Measurements from ENCODE around the gene NRP1.
A peak's percentile ranks its signal among the peaks of the same experiment; 100 is the strongest.

The NRP1 gene

DNA sequence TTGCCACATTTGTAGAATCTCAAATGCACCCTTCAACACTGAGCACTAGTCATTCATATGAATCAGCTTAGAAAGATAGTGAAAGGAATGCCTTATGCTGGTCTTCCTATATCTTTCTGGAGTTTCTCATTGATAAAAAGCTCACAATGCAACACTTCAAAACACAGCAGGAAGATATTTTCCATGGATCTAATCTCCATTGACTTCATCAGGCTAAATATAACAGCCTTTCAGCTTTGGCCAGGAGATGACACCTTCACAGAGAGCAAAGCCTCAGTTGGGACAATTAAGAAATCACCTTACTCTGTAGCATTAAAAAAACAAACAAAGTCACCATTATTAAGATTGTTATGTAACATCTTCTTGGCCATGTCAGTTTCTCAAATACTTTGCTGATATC lies 6.7 kb downstream of the NRP1 start:
- TF ChIP-seq TOX (CRISPR knock-in tag; IDR thresholded peaks at IDR 0.05; ENCODE audit: borderline replicate concordance) (no peak), SNAI2 (CRISPR knock-in tag; IDR thresholded peaks at IDR 0.05) (no peak), OSR1 (CRISPR knock-in tag; IDR thresholded peaks at IDR 0.05) (no peak), ZFP3 (CRISPR knock-in tag; IDR thresholded peaks at IDR 0.05) (no peak)
- no peak for ATAC-seq

DNA sequence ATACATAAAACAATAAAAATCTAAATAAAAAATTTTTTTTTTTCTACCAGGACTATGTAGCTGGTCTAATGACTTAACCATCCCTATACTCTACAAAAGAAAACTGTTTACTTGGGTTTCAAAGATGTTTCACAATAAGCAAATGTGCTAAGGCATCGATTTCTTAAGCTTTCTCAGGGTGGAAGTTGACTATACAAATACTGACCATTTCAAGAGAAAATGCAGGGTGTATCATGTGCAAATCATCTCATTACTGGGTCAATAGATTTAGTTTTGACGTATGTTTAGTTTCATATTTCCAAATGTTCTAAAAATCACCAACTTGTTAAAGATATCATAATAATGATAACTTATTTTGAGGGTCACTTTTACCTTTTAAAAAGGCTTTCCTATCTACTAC lies 7.5 kb downstream of the NRP1 start:
- no peak for TF ChIP-seq ZFP30 (CRISPR knock-in tag; IDR thresholded peaks at IDR 0.05)
- no peak for TF ChIP-seq ZNF8 (CRISPR knock-in tag; IDR thresholded peaks at IDR 0.05)
- TF ChIP-seq TCF4 (CRISPR knock-in tag; IDR thresholded peaks at IDR 0.05; ENCODE audit: borderline replicate concordance): no peak
- TF ChIP-seq, protein P1, sequence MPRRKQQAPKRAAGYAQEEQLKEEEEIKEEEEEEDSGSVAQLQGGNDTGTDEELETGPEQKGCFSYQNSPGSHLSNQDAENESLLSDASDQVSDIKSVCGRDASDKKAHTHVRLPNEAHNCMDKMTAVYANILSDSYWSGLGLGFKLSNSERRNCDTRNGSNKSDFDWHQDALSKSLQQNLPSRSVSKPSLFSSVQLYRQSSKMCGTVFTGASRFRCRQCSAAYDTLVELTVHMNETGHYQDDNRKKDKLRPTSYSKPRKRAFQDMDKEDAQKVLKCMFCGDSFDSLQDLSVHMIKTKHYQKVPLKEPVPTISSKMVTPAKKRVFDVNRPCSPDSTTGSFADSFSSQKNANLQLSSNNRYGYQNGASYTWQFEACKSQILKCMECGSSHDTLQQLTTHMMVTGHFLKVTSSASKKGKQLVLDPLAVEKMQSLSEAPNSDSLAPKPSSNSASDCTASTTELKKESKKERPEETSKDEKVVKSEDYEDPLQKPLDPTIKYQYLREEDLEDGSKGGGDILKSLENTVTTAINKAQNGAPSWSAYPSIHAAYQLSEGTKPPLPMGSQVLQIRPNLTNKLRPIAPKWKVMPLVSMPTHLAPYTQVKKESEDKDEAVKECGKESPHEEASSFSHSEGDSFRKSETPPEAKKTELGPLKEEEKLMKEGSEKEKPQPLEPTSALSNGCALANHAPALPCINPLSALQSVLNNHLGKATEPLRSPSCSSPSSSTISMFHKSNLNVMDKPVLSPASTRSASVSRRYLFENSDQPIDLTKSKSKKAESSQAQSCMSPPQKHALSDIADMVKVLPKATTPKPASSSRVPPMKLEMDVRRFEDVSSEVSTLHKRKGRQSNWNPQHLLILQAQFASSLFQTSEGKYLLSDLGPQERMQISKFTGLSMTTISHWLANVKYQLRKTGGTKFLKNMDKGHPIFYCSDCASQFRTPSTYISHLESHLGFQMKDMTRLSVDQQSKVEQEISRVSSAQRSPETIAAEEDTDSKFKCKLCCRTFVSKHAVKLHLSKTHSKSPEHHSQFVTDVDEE (CRISPR knock-in tag; IDR thresholded peaks at IDR 0.05): no peak
- no peak for TF ChIP-seq CSDC2 (CRISPR knock-in tag; IDR thresholded peaks at IDR 0.05)
- no peak for TF ChIP-seq ISL1 (CRISPR knock-in tag; IDR thresholded peaks at IDR 0.05)
- no peak for ATAC-seq

DNA sequence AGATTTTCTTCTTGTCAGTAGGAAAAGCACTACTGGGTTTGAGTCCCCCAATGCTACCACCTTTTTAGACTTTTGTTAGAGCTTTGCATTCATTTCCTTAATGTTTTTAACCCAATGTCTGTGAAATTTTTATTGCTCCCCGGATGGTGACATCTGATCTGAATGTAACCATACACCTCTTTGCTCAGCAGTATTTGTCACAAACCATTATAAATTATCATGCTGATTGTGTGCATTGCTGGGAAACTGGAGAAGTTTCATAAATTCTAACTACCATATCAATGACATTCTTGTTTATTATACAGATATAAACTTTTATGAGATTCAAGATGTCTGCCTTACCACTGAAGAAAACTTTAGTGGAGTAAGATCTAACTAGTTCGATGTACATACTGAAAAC lies 8.5 kb downstream of the NRP1 start:
- peak; percentile 74 for ATAC-seq
- TF ChIP-seq ZFP3 (CRISPR knock-in tag; IDR thresholded peaks at IDR 0.05) (no peak), ISL1 (CRISPR knock-in tag; IDR thresholded peaks at IDR 0.05) (peak; percentile 36; the same call in 1 of the 2 replicates), ZC3H10 (CRISPR knock-in tag; IDR thresholded peaks at IDR 0.05) (peak; percentile 72; the same call in 1 of the 2 replicates)

DNA sequence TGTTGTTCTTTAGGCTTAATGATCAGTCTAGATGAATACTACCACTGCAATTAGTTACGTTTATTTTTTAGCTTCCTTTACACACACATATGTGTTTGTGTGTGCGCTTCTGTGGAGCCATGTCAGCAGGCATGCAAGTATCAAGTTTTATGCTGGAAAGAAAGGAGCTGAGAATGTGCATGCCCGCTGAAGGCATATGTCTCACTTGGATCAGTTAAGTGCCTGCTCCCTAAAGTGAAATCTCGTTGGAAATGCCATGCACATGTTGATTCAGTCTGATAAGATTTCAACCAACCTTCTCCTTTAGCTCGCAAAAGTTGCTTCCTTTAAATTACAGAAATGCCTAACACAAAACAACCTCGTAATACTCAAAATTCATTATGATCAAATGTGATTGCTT lies 10.7 kb downstream of the NRP1 start:
- ATAC-seq: no peak
- no peak for TF ChIP-seq ZFP3 (CRISPR knock-in tag; IDR thresholded peaks at IDR 0.05)
- TF ChIP-seq PPARA (CRISPR knock-in tag; IDR thresholded peaks at IDR 0.05; ENCODE audit: borderline replicate concordance): no peak
- TF ChIP-seq, protein P2, sequence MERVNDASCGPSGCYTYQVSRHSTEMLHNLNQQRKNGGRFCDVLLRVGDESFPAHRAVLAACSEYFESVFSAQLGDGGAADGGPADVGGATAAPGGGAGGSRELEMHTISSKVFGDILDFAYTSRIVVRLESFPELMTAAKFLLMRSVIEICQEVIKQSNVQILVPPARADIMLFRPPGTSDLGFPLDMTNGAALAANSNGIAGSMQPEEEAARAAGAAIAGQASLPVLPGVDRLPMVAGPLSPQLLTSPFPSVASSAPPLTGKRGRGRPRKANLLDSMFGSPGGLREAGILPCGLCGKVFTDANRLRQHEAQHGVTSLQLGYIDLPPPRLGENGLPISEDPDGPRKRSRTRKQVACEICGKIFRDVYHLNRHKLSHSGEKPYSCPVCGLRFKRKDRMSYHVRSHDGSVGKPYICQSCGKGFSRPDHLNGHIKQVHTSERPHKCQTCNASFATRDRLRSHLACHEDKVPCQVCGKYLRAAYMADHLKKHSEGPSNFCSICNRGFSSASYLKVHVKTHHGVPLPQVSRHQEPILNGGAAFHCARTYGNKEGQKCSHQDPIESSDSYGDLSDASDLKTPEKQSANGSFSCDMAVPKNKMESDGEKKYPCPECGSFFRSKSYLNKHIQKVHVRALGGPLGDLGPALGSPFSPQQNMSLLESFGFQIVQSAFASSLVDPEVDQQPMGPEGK (CRISPR knock-in tag; IDR thresholded peaks at IDR 0.05; ENCODE audit: borderline replicate concordance): no peak
- TF ChIP-seq SNAI2 (CRISPR knock-in tag; IDR thresholded peaks at IDR 0.05): no peak
- TF ChIP-seq GLIS3 (CRISPR knock-in tag; IDR thresholded peaks at IDR 0.05): no peak
- TF ChIP-seq, protein P3, sequence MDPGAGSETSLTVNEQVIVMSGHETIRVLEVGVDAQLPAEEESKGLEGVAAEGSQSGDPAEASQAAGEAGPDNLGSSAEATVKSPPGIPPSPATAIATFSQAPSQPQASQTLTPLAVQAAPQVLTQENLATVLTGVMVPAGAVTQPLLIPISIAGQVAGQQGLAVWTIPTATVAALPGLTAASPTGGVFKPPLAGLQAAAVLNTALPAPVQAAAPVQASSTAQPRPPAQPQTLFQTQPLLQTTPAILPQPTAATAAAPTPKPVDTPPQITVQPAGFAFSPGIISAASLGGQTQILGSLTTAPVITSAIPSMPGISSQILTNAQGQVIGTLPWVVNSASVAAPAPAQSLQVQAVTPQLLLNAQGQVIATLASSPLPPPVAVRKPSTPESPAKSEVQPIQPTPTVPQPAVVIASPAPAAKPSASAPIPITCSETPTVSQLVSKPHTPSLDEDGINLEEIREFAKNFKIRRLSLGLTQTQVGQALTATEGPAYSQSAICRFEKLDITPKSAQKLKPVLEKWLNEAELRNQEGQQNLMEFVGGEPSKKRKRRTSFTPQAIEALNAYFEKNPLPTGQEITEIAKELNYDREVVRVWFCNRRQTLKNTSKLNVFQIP (CRISPR knock-in tag; IDR thresholded peaks at IDR 0.05; ENCODE audit: borderline replicate concordance, low read depth): no peak

DNA sequence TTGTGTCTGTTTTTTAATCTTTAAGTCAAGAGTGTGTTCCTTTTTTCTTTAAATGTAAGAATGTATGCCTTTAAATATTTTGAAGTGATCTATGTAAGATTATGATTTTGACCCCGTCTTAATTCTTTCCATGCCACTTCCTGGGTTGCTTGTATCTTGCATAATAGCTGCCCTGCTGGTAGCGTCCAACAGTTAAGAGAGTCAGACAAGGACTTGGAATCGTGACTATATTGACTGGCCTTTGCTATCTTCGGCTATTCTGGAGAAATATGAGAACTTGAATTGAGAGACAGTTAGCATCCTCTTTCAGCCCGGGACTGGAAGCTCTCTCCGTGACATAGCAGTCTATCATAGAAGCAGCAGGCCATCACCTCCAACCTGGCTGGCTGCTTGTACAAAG lies 13.0 kb downstream of the NRP1 start:
- ATAC-seq: no peak
- TF ChIP-seq, protein P4, sequence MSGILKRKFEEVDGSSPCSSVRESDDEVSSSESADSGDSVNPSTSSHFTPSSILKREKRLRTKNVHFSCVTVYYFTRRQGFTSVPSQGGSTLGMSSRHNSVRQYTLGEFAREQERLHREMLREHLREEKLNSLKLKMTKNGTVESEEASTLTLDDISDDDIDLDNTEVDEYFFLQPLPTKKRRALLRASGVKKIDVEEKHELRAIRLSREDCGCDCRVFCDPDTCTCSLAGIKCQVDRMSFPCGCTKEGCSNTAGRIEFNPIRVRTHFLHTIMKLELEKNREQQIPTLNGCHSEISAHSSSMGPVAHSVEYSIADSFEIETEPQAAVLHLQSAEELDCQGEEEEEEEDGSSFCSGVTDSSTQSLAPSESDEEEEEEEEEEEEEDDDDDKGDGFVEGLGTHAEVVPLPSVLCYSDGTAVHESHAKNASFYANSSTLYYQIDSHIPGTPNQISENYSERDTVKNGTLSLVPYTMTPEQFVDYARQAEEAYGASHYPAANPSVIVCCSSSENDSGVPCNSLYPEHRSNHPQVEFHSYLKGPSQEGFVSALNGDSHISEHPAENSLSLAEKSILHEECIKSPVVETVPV (CRISPR knock-in tag; IDR thresholded peaks at IDR 0.05): no peak
- TF ChIP-seq PPARA (CRISPR knock-in tag; IDR thresholded peaks at IDR 0.05; ENCODE audit: borderline replicate concordance) (no peak), ZNF8 (CRISPR knock-in tag; IDR thresholded peaks at IDR 0.05) (no peak), CSDC2 (CRISPR knock-in tag; IDR thresholded peaks at IDR 0.05) (no peak)

DNA sequence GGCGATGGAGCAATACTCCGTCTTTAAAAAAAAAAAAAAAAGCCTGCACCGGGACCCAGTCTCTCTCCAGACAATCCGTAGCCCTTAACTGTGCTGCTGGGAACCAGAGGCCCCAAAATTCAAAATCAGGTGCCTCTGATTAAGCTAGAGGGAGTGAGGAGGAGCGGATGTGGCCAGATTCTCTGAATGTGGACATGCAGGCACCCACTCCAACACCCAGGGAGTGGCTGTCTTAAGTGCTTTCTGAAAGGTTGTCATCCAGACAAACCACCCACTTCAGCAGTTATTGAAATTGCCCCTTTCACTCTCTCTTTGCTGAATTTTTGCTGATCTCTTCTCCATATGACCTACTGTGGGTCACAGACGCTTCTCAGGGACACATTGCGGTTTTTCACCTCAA lies 14.2 kb downstream of the NRP1 start:
- ATAC-seq: no peak
- TF ChIP-seq ARNTL (CRISPR knock-in tag; IDR thresholded peaks at IDR 0.05; ENCODE audit: borderline replicate concordance, low read depth): no peak
- no peak for TF ChIP-seq ZFP30 (CRISPR knock-in tag; IDR thresholded peaks at IDR 0.05)
- TF ChIP-seq, protein P4 (CRISPR knock-in tag; IDR thresholded peaks at IDR 0.05): no peak
- TF ChIP-seq, protein P1 (CRISPR knock-in tag; IDR thresholded peaks at IDR 0.05): no peak
- no peak for TF ChIP-seq ZC3H10 (CRISPR knock-in tag; IDR thresholded peaks at IDR 0.05)
- TF ChIP-seq CSDC2 (CRISPR knock-in tag; IDR thresholded peaks at IDR 0.05): no peak
- TF ChIP-seq RARB (CRISPR knock-in tag; IDR thresholded peaks at IDR 0.05): no peak
- TF ChIP-seq ZNF70 (CRISPR knock-in tag; IDR thresholded peaks at IDR 0.05): no peak
- TF ChIP-seq ZNF8 (CRISPR knock-in tag; IDR thresholded peaks at IDR 0.05): no peak
- no peak for TF ChIP-seq TCF4 (CRISPR knock-in tag; IDR thresholded peaks at IDR 0.05; ENCODE audit: borderline replicate concordance)
- TF ChIP-seq BACH2 (CRISPR knock-in tag; IDR thresholded peaks at IDR 0.05; ENCODE audit: borderline replicate concordance): no peak
- TF ChIP-seq ZFP3 (CRISPR knock-in tag; IDR thresholded peaks at IDR 0.05): no peak
- TF ChIP-seq OSR1 (CRISPR knock-in tag; IDR thresholded peaks at IDR 0.05): no peak
